Brain microvascular endothelial cell (primary cell): ENCODE results near the gene SHROOM3.

Experiments used
- DNase-seq: peaks from one replicate; pipeline ENCODE4 v3.0.0-alpha.2; 2020
- H3K27ac ChIP-seq: fragments of 250-450 bp; sonication (Bioruptor Pico); 2 replicates; pipeline ENCODE4 v1.5.1; 2020; ENCODE audit warnings: mild to moderate bottlenecking, moderate library complexity
- H3K27me3 ChIP-seq: fragments of 250-450 bp; sonication (Bioruptor Pico); replicated peaks from 2 replicates; pipeline ENCODE4 v1.5.1; 2020; ENCODE audit warnings: mild to moderate bottlenecking
- H3K36me3 ChIP-seq: fragments of 250-450 bp; sonication (Bioruptor Pico); replicated peaks from 2 replicates; pipeline ENCODE4 v1.5.1; 2020; ENCODE audit warnings: mild to moderate bottlenecking
- H3K4me3 ChIP-seq: 2 replicates; pipeline ENCODE4 v1.5.1; 2011; ENCODE audit warnings: low read depth, mild to moderate bottlenecking, control low read depth, low read length, moderate library complexity
- in situ Hi-C: cut with HindIII; loops from 2 replicates; pipeline ENCODE4 v1.10.0; 2017; ENCODE audit warnings: low sequenced_read_pairs, low pct_ligation_motif_present
- TF ChIP-seq, protein P1 (sequence below): IDR thresholded peaks from 2 replicates; pipeline ENCODE4 v1.5.1; 2011; ENCODE audit warnings: low read depth, mild to moderate bottlenecking, moderate library complexity, low read length, control low read depth, inconsistent platforms; ENCODE audit errors: missing control alignments

Gene SHROOM3

DNA sequence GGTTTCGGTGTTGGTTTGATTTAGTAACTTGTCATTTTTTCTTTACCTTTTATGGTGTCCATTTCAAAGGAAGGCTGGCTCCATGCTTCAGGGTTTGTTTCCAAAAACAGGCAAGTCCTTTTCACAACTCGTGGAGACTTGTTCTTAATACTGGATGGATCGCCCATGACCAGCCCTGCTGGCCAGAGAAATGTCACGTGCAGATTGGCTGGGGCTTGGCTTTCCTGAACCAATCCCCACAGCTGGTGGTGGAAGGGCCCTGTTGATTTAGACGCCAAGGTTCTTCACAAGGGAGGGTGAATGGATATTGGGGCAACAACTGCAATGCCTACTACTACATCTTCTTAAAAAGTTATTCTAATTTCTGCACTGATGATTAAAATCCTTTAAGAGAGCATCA is 92.6 kb downstream of the SHROOM3 start:
- H3K27ac ChIP-seq: no peak overlapping the region
- H3K27me3 ChIP-seq: no peaks in the 10 kb centered on the region
- TF ChIP-seq, protein P1, sequence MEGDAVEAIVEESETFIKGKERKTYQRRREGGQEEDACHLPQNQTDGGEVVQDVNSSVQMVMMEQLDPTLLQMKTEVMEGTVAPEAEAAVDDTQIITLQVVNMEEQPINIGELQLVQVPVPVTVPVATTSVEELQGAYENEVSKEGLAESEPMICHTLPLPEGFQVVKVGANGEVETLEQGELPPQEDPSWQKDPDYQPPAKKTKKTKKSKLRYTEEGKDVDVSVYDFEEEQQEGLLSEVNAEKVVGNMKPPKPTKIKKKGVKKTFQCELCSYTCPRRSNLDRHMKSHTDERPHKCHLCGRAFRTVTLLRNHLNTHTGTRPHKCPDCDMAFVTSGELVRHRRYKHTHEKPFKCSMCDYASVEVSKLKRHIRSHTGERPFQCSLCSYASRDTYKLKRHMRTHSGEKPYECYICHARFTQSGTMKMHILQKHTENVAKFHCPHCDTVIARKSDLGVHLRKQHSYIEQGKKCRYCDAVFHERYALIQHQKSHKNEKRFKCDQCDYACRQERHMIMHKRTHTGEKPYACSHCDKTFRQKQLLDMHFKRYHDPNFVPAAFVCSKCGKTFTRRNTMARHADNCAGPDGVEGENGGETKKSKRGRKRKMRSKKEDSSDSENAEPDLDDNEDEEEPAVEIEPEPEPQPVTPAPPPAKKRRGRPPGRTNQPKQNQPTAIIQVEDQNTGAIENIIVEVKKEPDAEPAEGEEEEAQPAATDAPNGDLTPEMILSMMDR: no peak
- in situ Hi-C loops: no loop called here
- H3K36me3 ChIP-seq: no peaks in the 10 kb centered on the region
- H3K4me3 ChIP-seq: no peak overlapping the region
- DNase-seq: no peak

DNA sequence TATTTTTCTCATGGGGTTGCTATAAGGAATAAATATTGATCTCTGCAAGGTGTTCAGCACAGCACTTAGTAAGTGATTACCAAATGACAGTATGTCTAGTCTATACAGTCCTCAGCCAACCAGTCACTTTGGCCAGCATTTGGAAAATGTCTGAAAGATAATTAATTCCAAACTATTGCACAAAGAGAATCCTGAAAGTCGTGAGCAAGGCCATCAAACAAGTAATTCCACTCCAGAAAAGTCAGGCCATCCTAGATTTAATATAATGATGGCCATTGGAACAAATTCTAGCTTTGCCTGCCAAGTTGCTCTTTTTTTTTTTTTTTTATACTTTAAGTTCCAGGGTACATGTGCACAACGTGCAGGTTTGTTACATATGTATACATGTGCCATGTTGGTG is 96.6 kb downstream of the SHROOM3 start:
- no peak overlapping the region for H3K27ac ChIP-seq
- TF ChIP-seq, protein P1: no peak
- no peak for DNase-seq
- no peaks in the 10 kb centered on the region for H3K27me3 ChIP-seq
- in situ Hi-C loops: no loop called here
- no peak overlapping the region for H3K4me3 ChIP-seq
- no peaks in the 10 kb centered on the region for H3K36me3 ChIP-seq

DNA sequence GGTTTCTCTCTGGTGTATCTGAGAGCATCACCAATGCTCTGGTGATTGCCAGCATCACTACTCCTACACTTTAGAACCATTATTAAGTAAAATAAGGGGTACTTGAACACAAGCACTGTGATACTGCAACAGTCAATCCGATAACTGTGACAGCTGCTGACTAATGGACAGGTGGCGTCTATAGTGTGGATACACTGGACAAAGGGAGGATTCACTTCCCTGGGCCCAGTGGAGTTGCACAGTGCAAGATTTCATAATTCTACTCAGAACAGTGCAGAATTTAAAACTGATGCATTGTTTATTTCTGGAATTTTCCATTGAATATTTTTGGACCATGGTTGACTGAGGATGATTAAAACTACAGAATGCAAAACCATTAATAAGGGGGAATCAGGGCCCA is 97.8 kb downstream of the SHROOM3 start:
- Histone ChIP-seq H3K27ac (no peak overlapping the region), H3K36me3 (no peaks in the 10 kb centered on the region), H3K27me3 (no peaks in the 10 kb centered on the region), H3K4me3 (no peak overlapping the region)
- in situ Hi-C loops: no loop called here
- no peak for DNase-seq
- TF ChIP-seq, protein P1: no peak

DNA sequence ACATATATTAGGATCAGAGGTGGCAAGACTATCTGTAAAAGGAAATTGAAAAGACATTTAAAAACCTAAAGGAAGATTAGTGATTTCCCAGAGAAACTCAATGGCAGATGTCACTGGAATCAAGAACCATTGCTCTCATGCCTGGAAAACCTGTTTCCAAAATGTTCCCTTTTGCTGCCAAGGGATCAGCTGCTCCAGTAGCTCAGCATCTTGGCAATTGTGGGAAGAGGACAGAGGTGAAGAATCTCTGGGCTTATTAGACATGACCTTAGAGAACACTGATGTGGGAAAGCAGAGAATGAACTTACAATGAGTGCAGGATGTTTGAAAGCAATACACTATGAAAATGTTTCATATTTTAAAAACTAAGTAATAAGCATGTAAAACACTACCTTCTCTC is 98.3 kb downstream of the SHROOM3 start:
- DNase-seq: no peak
- H3K27me3 ChIP-seq: no peaks in the 10 kb centered on the region
- in situ Hi-C loops: no loop called here
- no peak overlapping the region for H3K4me3 ChIP-seq
- TF ChIP-seq, protein P1: no peak
- H3K27ac ChIP-seq: no peak overlapping the region
- no peaks in the 10 kb centered on the region for H3K36me3 ChIP-seq

DNA sequence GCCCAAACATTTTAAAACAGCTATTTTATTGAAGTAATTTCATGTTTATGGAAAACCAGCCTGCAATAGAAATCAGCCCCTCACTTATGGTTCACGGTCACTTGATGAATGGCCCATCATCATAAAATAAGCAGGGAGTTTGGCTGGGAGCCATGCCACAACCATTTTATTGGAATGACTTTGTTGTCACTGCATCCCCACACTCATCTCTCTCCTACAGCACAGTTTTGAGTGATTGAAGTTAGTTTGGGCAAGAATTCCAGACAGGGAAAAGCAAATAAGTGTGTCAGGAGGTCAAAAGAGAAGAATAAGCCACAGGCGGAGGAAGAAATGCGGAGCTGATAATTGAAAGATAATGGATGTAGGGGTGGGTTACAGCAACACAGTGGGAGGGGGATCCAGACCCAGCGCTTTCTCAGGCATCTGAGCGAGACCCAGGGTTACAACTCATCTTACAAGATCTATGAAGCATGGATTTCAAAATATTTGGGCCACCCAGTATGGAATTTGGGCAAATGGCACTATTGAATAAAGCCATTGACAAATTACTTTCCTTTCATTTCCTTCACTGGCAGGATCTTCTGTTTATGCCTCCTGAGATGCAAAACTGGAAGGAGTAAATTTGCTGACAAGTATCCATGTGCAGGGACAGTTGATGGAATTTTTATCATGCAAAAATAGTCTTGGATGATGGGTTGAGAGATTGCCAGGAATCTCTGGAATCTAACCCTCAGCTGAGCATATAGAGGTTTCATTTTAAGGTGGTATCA is 100.8 kb downstream of the SHROOM3 start:
- Histone ChIP-seq H3K27ac (no peak overlapping the region), H3K4me3 (no peak overlapping the region), H3K27me3 (no peaks in the 10 kb centered on the region), H3K36me3 (no peaks in the 10 kb centered on the region)
- DNase-seq: peak; percentile 48
- in situ Hi-C loops: no loop called here
- TF ChIP-seq, protein P1: no peak

DNA sequence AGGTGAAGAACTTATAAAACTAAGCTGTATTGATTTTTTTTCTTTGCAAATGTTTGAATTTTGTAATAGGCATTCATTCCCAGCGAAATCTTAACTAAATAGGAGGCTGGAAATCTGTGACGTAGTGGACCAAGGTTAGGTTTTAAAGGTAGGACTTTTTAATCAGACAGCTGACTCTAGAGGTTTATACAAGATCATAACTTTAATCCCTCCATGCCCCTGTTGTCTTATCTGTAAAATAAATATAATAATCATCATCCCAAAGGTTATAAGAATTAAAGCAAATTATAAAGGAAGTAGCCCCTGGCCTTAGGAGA is 101.3 kb downstream of the SHROOM3 start:
- Histone ChIP-seq H3K4me3 (no peak overlapping the region), H3K27me3 (no peaks in the 10 kb centered on the region), H3K36me3 (no peaks in the 10 kb centered on the region), H3K27ac (no peak overlapping the region)
- TF ChIP-seq, protein P1: no peak
- in situ Hi-C loops: no loop called here
- no peak for DNase-seq
